GM23248 (cell line): ENCODE measurements around the gene UBXN10. TPM values are rescaled to one million over a fixed set of nuclear protein-coding genes. Genes with fewer than 3 reads are reported as not detected.
"Not testable (repeated sequence)": the region's sequence is repeated elsewhere in the genome, so short reads cannot be mapped to it uniquely, and the experiment has no call there.

Experiments
- DNase-seq: peaks from one replicate; pipeline ENCODE4 v3.0.0-alpha.2; 2015
- H2AFZ ChIP-seq: fragments of 200-600 bp; sonication (generic); 2 replicates; pipeline ENCODE4 v1.6.1; 2016; ENCODE audit warnings: antibody characterized with exemption
- H3F3A ChIP-seq: fragments of 200-600 bp; sonication (generic); 2 replicates; pipeline ENCODE4 v1.6.1; 2016; ENCODE audit warnings: mild to moderate bottlenecking, antibody characterized with exemption, mixed run types; ENCODE audit not compliant: insufficient read depth
- H3K27ac ChIP-seq: fragments of 200-600 bp; sonication (generic); 2 replicates; pipeline ENCODE4 v1.5.1; 2016; ENCODE audit warnings: mild to moderate bottlenecking
- H3K27me3 ChIP-seq: fragments of 200-600 bp; sonication (generic); replicated peaks from 2 replicates; pipeline ENCODE4 v1.6.1; 2016; ENCODE audit warnings: mild to moderate bottlenecking; ENCODE audit not compliant: insufficient read depth
- H3K36me3 ChIP-seq: fragments of 200-600 bp; sonication (generic); 2 replicates; pipeline ENCODE4 v1.6.1; 2016; ENCODE audit warnings: low read depth, mild to moderate bottlenecking
- H3K4me1 ChIP-seq: fragments of 200-600 bp; sonication (generic); 2 replicates; pipeline ENCODE4 v1.6.1; 2016; ENCODE audit warnings: mild to moderate bottlenecking; ENCODE audit not compliant: insufficient read depth
- H3K4me2 ChIP-seq: fragments of 200-600 bp; sonication (generic); one replicate; pipeline ENCODE4 v1.6.1; 2016; ENCODE audit warnings: mild to moderate bottlenecking; ENCODE audit not compliant: unreplicated experiment
- H3K4me3 ChIP-seq: fragments of 200-600 bp; sonication (generic); 2 replicates; pipeline ENCODE4 v1.5.1; 2016; ENCODE audit warnings: mild to moderate bottlenecking
- H3K79me2 ChIP-seq: fragments of 200-600 bp; sonication (generic); 2 replicates; pipeline ENCODE4 v1.6.1; 2016; ENCODE audit warnings: mild to moderate bottlenecking; ENCODE audit not compliant: insufficient read depth
- H3K9ac ChIP-seq: fragments of 200-600 bp; sonication (generic); 2 replicates; pipeline ENCODE4 v1.6.1; 2016; ENCODE audit warnings: mild to moderate bottlenecking
- H3K9me2 ChIP-seq: fragments of 200-600 bp; sonication (generic); 2 replicates; pipeline ENCODE4 v1.6.1; 2016; ENCODE audit warnings: mixed run types, mild to moderate bottlenecking, moderate library complexity; ENCODE audit not compliant: insufficient read depth
- H3K9me3 ChIP-seq: fragments of 200-600 bp; sonication (generic); one replicate; pipeline ENCODE4 v1.6.1; 2017; ENCODE audit warnings: low read depth
- H4K20me1 ChIP-seq: fragments of 200-600 bp; sonication (generic); 2 replicates; pipeline ENCODE4 v1.6.0; 2016; ENCODE audit not compliant: insufficient read depth
- EZH2 ChIP-seq: fragments of 200-600 bp; sonication (generic); IDR thresholded peaks from 2 replicates; pipeline ENCODE4 v1.6.1; 2018; ENCODE audit warnings: antibody characterized with exemption, mild to moderate bottlenecking; ENCODE audit not compliant: insufficient read depth, poor library complexity, severe bottlenecking
- EZH2phosphoT487 ChIP-seq: fragments of 200-600 bp; sonication (generic); IDR thresholded peaks from 2 replicates; pipeline ENCODE4 v1.6.1; 2018; ENCODE audit warnings: antibody characterized with exemption, moderate library complexity, mild to moderate bottlenecking, low read depth; ENCODE audit not compliant: insufficient read depth
- WGBS, 2 experiments: methylation state at CpG; one replicate each; pipeline ENCODE4 v1.1.6; 2015 to 2017; ENCODE audit warnings: low lambda C conversion rate in 2 of 2, low coverage in 1 of 2; ENCODE audit errors: missing lambda C conversion rate in 2 of 2; 5-methylcytosine and 5-hydroxymethylcytosine counted together
- in situ Hi-C: fragments of 300-500 bp; cut with MboI; formaldehyde crosslinking; loops from 2 replicates; pipeline ENCODE4 v1.15.0; 2020
- polyA plus RNA-seq: library from polyadenylated mRNA; unstranded; fragments of >200 nt; fragmentation: Nextera tagmentation; extraction: Ambion mirVana; gene quantifications from 2 replicates; pipeline ENCODE4 v1.2.1, GENCODE V29; 2016
- total RNA-seq: library from RNA; depleted of rRNA; stranded (reverse); fragments of >200 nt; shearing (Covaris generic); gene quantifications from 2 replicates; pipeline ENCODE4 v1.2.3, GENCODE V29; 2014

UBXN10 gene
- total and polyA plus RNA-seq, 2 experiments from 2014 or later = 0.11 TPM; not detected in 1

- H3K79me2 ChIP-seq = no peaks in the 10 kb centered on the region
- peaks cover 61% of the 10 kb centered on the region for H3K27me3 ChIP-seq
- no peaks in the 10 kb centered on the region for H3K4me1 ChIP-seq
- H3K36me3 ChIP-seq = no peaks in the 10 kb centered on the region
- no peak overlapping the region for H3K4me3 ChIP-seq
- H3K9me3 ChIP-seq = no peaks in the 10 kb centered on the region
- no peak overlapping the region for H2AFZ ChIP-seq
- in situ Hi-C loops = no loop called here
- H3K4me2 ChIP-seq = no peak overlapping the region
- TF ChIP-seq EZH2 (no peak), EZH2phosphoT487 (no peak)
- H4K20me1 ChIP-seq = no peaks in the 10 kb centered on the region
- 13 to 27% methylated on average over 2 of the region's 2 CpGs for WGBS, 2 experiments
- no peaks in the 10 kb centered on the region for H3K9me2 ChIP-seq
- no peaks in the 10 kb centered on the region for H3F3A ChIP-seq
- DNase-seq = no peak
- H3K9ac ChIP-seq = no peak overlapping the region
- H3K27ac ChIP-seq = no peak overlapping the region
Observed at GRCh38 chr1:20229171-20229570, 43.3 kb downstream of the UBXN10 start.

GRCh38 chr1:20232564-20232963, 46.7 kb downstream of the UBXN10 start:
- H3K27ac ChIP-seq, H2AFZ ChIP-seq, DNase-seq, in situ Hi-C loops, H3K4me1 ChIP-seq, H3K9me3 ChIP-seq, H3K4me3 ChIP-seq, H3K4me2 ChIP-seq, H4K20me1 ChIP-seq, H3K36me3 ChIP-seq, H3F3A ChIP-seq, H3K79me2 ChIP-seq, H3K9me2 ChIP-seq, H3K9ac ChIP-seq: not testable (repeated sequence)
- WGBS, 2 experiments = 63 to 67% methylated on average over 7 of the region's 7 CpGs
- peaks cover 55% of the 10 kb centered on the region for H3K27me3 ChIP-seq

- in situ Hi-C loops = no loop called here
- H3K36me3 ChIP-seq = no peaks in the 10 kb centered on the region
Observed at GRCh38 chr1:20233394-20233793, 47.5 kb downstream of the UBXN10 start.

GRCh38 chr1:20233866-20234265, 48.0 kb downstream of the UBXN10 start:
- in situ Hi-C loops = no loop called here
- TF ChIP-seq EZH2phosphoT487 (no peak), EZH2 (no peak)
- Histone ChIP-seq H3K9ac (no peak overlapping the region), H3K4me1 (no peaks in the 10 kb centered on the region), H3K27me3 (peaks cover 46% of the 10 kb centered on the region), H4K20me1 (no peaks in the 10 kb centered on the region), H2AFZ (no peak overlapping the region), H3K27ac (no peak overlapping the region), H3K4me2 (no peak overlapping the region), H3K4me3 (no peak overlapping the region), H3K79me2 (no peaks in the 10 kb centered on the region), H3K9me2 (no peaks in the 10 kb centered on the region), H3K9me3 (no peaks in the 10 kb centered on the region), H3F3A (no peaks in the 10 kb centered on the region), H3K36me3 (no peaks in the 10 kb centered on the region)
- DNase-seq = no peak
- 22 to 23% methylated on average over 6 of the region's 6 CpGs for WGBS, 2 experiments

More at GRCh38 chr1:20233394-20233793, 47.5 kb downstream of the UBXN10 start:
- DNase-seq = peak; percentile 58
- Histone ChIP-seq H3K27ac (no peak overlapping the region), H3K4me3 (no peak overlapping the region), H3F3A (no peaks in the 10 kb centered on the region), H3K9me3 (no peaks in the 10 kb centered on the region), H3K27me3 (peaks cover 51% of the 10 kb centered on the region), H3K9me2 (no peaks in the 10 kb centered on the region), H3K4me1 (no peaks in the 10 kb centered on the region), H3K79me2 (no peaks in the 10 kb centered on the region), H3K9ac (no peak overlapping the region), H4K20me1 (no peaks in the 10 kb centered on the region), H3K4me2 (no peak overlapping the region), H2AFZ (no peak overlapping the region)
- 20 to 25% methylated on average over 3 of the region's 3 CpGs for WGBS, 2 experiments
- TF ChIP-seq EZH2 (no peak), EZH2phosphoT487 (no peak)
